ENCODE measurements around the gene PHRF1. TPM values are rescaled to one million over a fixed set of nuclear protein-coding genes. Genes with fewer than 3 reads are reported as not detected.

PHRF1 gene
- polyA plus RNA-seq, 5 donors: 16.0 to 28.3 (median 20.4) TPM

- no peak for DNase-seq
Observed at GRCh38 chr11:555780-556661, 20.2 kb upstream of the PHRF1 start.

- no peak for DNase-seq
Observed at GRCh38 chr11:556662-557256, 19.5 kb upstream of the PHRF1 start.

GRCh38 chr11:557328-558132 is 18.7 kb upstream of the PHRF1 start:
- DNase-seq: no peak

- DNase-seq: no peak
Observed at GRCh38 chr11:558503-558902, 17.8 kb upstream of the PHRF1 start.

GRCh38 chr11:559020-559620 is 17.1 kb upstream of the PHRF1 start:
- no peak for DNase-seq

GRCh38 chr11:559712-560304 is 16.5 kb upstream of the PHRF1 start:
- no peak for DNase-seq

GRCh38 chr11:560305-561147 is 15.7 kb upstream of the PHRF1 start, which contains the start of the genes LMNTD2 and RASSF7:
Gene LMNTD2, minus strand, starts transcription at chr11:560738. Its CDS starts 22 bp downstream, at chr11:560716.
Gene RASSF7, plus strand, starts transcription at chr11:560970. Its CDS starts 799 bp downstream, at chr11:561769.
- peak; percentile 75 to 78 for DNase-seq

GRCh38 chr11:561148-562003 is 14.9 kb upstream of the PHRF1 start:
- peak in 1 of 2 donors; percentile 51 for DNase-seq

GRCh38 chr11:562046-562645 is 14.1 kb upstream of the PHRF1 start:
- DNase-seq: no peak

GRCh38 chr11:563066-563811 is 13.0 kb upstream of the PHRF1 start:
- DNase-seq: no peak

GRCh38 chr11:563812-564578 is 12.3 kb upstream of the PHRF1 start:
- no peak for DNase-seq

- DNase-seq: no peak
Observed at GRCh38 chr11:565921-566509, 10.3 kb upstream of the PHRF1 start.

- DNase-seq: no peak
Observed at GRCh38 chr11:567011-567628, 9.2 kb upstream of the PHRF1 start.

- no peak for DNase-seq
Observed at GRCh38 chr11:567629-568292, 8.5 kb upstream of the PHRF1 start.

- peak; percentile 90 to 92 for DNase-seq
Observed at GRCh38 chr11:568306-569157, 7.7 kb upstream of the PHRF1 start.

All from right lung (tissue), 5 donors.